Measurements from ENCODE around the gene ABTB2.

GRCh38 chr11:34268906-34269430 is 88.8 kb downstream of the ABTB2 start:
- TF ChIP-seq CTCF (conservative IDR thresholded peaks at IDR 0.05) (no peak), ZFX (IDR thresholded peaks at IDR 0.05) (no peak)
